H1 (cell line): ENCODE results near the gene CHMP4B. TPM values are rescaled to one million over a fixed set of nuclear protein-coding genes. Genes with fewer than 3 reads are reported as not detected.

Source experiments
- HDAC6 ChIP-seq: IDR thresholded peaks from one replicate; pipeline ENCODE4 v1.7.1; 2012; ENCODE audit warnings: low read depth, mild to moderate bottlenecking, inconsistent platforms, low read length, moderate library complexity
- MAFK ChIP-seq: IDR thresholded peaks from 2 replicates; pipeline ENCODE4 v1.6.1; 2012; ENCODE audit warnings: low read depth, mild to moderate bottlenecking, improper control_type of control experiment, low read length
- TAF7 ChIP-seq: optimal IDR thresholded peaks from 2 replicates; pipeline ENCODE3; 2011; ENCODE audit warnings: low read depth, mild to moderate bottlenecking, inconsistent platforms, low read length, moderate library complexity, borderline replicate concordance
- ZNF274 ChIP-seq: IDR thresholded peaks from 2 replicates; pipeline ENCODE4 v1.7.0; 2012; ENCODE audit warnings: low read length, borderline replicate concordance; ENCODE audit errors: extremely low read depth
- polyA plus RNA-seq, 7 experiments: library from polyadenylated mRNA; depleted of rRNA in 3 of 7; stranded (reverse) in 5 of 7; unstranded in 2 of 7; fragments of >200 nt in 5 of 7; fragments of 200-250 nt in 2 of 7; gene quantifications; 1 replicate in 5 of 7; 2 replicates in 1 of 7; 4 replicates in 1 of 7; pipeline versions ENCODE4 v1.2.1 to v1.2.3, GENCODE V29; 2011 to 2013; ENCODE audit warnings: missing spikeins in 2 of 7, mixed read lengths in 2 of 7
- total RNA-seq: library from RNA; stranded (reverse); fragmentation: NEBNext Ultra II Directional; extraction: Animal tissue kit (Norgen Biotek cat#: 25700); gene quantifications from 2 replicates; pipeline ENCODE4 v1.2.1, GENCODE V29; 2021
- TF ChIP-seq, protein P1 (sequence below): fragments of 300-600 bp; sonication (generic); IDR thresholded peaks from 2 replicates; pipeline ENCODE4 v1.7.1; 2012; ENCODE audit warnings: low read length, moderate library complexity, mild to moderate bottlenecking, inconsistent platforms; ENCODE audit not compliant: insufficient replicate concordance

Gene CHMP4B
- total and polyA plus RNA-seq, 2 of the 8 experiments (the other 6 are each of a cell fraction or from before 2014, with no cell fraction given): 38.6 to 66.3 TPM

DNA sequence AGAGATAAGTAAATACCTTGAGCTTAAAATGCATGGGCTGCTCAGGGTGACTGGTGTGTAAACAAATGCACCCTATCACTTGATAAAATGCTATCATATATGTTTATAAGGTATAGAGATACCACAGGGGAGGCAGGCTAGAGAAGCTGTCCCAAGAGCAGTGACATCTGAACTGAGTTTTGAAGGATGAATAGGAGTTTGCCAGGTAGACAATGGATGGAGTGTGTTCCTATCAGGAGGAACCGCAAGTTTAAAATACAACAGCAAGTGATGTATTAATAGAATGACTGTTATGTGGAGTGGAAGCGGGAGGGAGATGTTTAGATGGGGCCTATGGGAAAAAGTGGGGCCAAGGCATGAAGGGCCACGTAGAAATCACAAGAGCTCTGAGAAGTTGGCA, 38.7 kb upstream of the CHMP4B start (continued):
- TF ChIP-seq, protein P1, sequence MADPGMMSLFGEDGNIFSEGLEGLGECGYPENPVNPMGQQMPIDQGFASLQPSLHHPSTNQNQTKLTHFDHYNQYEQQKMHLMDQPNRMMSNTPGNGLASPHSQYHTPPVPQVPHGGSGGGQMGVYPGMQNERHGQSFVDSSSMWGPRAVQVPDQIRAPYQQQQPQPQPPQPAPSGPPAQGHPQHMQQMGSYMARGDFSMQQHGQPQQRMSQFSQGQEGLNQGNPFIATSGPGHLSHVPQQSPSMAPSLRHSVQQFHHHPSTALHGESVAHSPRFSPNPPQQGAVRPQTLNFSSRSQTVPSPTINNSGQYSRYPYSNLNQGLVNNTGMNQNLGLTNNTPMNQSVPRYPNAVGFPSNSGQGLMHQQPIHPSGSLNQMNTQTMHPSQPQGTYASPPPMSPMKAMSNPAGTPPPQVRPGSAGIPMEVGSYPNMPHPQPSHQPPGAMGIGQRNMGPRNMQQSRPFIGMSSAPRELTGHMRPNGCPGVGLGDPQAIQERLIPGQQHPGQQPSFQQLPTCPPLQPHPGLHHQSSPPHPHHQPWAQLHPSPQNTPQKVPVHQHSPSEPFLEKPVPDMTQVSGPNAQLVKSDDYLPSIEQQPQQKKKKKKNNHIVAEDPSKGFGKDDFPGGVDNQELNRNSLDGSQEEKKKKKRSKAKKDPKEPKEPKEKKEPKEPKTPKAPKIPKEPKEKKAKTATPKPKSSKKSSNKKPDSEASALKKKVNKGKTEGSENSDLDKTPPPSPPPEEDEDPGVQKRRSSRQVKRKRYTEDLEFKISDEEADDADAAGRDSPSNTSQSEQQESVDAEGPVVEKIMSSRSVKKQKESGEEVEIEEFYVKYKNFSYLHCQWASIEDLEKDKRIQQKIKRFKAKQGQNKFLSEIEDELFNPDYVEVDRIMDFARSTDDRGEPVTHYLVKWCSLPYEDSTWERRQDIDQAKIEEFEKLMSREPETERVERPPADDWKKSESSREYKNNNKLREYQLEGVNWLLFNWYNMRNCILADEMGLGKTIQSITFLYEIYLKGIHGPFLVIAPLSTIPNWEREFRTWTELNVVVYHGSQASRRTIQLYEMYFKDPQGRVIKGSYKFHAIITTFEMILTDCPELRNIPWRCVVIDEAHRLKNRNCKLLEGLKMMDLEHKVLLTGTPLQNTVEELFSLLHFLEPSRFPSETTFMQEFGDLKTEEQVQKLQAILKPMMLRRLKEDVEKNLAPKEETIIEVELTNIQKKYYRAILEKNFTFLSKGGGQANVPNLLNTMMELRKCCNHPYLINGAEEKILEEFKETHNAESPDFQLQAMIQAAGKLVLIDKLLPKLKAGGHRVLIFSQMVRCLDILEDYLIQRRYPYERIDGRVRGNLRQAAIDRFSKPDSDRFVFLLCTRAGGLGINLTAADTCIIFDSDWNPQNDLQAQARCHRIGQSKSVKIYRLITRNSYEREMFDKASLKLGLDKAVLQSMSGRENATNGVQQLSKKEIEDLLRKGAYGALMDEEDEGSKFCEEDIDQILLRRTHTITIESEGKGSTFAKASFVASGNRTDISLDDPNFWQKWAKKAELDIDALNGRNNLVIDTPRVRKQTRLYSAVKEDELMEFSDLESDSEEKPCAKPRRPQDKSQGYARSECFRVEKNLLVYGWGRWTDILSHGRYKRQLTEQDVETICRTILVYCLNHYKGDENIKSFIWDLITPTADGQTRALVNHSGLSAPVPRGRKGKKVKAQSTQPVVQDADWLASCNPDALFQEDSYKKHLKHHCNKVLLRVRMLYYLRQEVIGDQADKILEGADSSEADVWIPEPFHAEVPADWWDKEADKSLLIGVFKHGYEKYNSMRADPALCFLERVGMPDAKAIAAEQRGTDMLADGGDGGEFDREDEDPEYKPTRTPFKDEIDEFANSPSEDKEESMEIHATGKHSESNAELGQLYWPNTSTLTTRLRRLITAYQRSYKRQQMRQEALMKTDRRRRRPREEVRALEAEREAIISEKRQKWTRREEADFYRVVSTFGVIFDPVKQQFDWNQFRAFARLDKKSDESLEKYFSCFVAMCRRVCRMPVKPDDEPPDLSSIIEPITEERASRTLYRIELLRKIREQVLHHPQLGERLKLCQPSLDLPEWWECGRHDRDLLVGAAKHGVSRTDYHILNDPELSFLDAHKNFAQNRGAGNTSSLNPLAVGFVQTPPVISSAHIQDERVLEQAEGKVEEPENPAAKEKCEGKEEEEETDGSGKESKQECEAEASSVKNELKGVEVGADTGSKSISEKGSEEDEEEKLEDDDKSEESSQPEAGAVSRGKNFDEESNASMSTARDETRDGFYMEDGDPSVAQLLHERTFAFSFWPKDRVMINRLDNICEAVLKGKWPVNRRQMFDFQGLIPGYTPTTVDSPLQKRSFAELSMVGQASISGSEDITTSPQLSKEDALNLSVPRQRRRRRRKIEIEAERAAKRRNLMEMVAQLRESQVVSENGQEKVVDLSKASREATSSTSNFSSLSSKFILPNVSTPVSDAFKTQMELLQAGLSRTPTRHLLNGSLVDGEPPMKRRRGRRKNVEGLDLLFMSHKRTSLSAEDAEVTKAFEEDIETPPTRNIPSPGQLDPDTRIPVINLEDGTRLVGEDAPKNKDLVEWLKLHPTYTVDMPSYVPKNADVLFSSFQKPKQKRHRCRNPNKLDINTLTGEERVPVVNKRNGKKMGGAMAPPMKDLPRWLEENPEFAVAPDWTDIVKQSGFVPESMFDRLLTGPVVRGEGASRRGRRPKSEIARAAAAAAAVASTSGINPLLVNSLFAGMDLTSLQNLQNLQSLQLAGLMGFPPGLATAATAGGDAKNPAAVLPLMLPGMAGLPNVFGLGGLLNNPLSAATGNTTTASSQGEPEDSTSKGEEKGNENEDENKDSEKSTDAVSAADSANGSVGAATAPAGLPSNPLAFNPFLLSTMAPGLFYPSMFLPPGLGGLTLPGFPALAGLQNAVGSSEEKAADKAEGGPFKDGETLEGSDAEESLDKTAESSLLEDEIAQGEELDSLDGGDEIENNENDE: no peak
- TF ChIP-seq ZNF274: no peak
- no peak for TF ChIP-seq TAF7
- TF ChIP-seq MAFK: no peak
- no peak for TF ChIP-seq HDAC6
